Transverse colon (tissue), 4 donors: ENCODE data around the gene TMPRSS11E. TPM values are rescaled to one million over a fixed set of nuclear protein-coding genes. Genes with fewer than 3 reads are reported as not detected.

Experiments
- DNase-seq: peaks from one replicate; pipeline ENCODE4 v3.0.0-alpha.2; 2019
- H3K27ac ChIP-seq, 4 donors: fragments of 200-600 bp; sonication (generic); 2 replicates each; pipeline ENCODE4 v1.5.1; 2016 to 2018; ENCODE audit warnings: inconsistent platforms in 4 of 4
- H3K27me3 ChIP-seq: fragments of 200-600 bp; sonication (generic); 2 replicates; pipeline ENCODE4 v1.5.1; 2017; ENCODE audit warnings: inconsistent platforms
- H3K36me3 ChIP-seq, 4 donors: fragments of 200-600 bp; sonication (generic); 2 replicates each; pipeline ENCODE4 v1.5.1; 2017 to 2019; ENCODE audit warnings: inconsistent platforms in 4 of 4
- H3K4me1 ChIP-seq, 4 donors: fragments of 200-600 bp; sonication (generic); 2 replicates each; pipeline ENCODE4 v1.5.1; 2017 to 2020; ENCODE audit warnings: inconsistent platforms in 4 of 4
- H3K4me3 ChIP-seq, 4 donors: fragments of 200-600 bp; sonication (generic); 1 replicate in 1 of 4; 2 replicates in 3 of 4; pipeline versions ENCODE4 v1.5.1 to v1.6.1; 2017 to 2019; ENCODE audit warnings: inconsistent platforms in 4 of 4
- H3K9me3 ChIP-seq, 2 donors: fragments of 200-600 bp; sonication (generic); 2 replicates each; pipeline ENCODE4 v1.5.1; 2017 to 2019; ENCODE audit warnings: inconsistent platforms in 2 of 2
- CTCF ChIP-seq, 5 experiments: fragments of 200-600 bp in 3 of 5; fragments of 450-650 bp in 2 of 5; sonication (generic) in 3 of 5; IDR thresholded peaks; 1 replicate in 2 of 5; 2 replicates in 3 of 5; pipeline ENCODE4 v1.5.1; 2016 to 2017; ENCODE audit warnings: antibody characterized with exemption in 5 of 5, inconsistent platforms in 3 of 5, mild to moderate bottlenecking in 2 of 5, moderate library complexity in 1 of 5
- EP300 ChIP-seq: sonication (generic); formaldehyde crosslinking; IDR thresholded peaks from one replicate; pipeline ENCODE4 v1.6.1; 2017; ENCODE audit warnings: antibody characterized with exemption, low read depth
- POLR2A ChIP-seq: fragments of 450-650 bp; IDR thresholded peaks from one replicate; pipeline ENCODE4 v1.6.1; 2016; ENCODE audit warnings: antibody characterized with exemption, mild to moderate bottlenecking, moderate library complexity
- POLR2AphosphoS5 ChIP-seq, 3 donors: sonication (generic); formaldehyde crosslinking; IDR thresholded peaks; one replicate each; pipeline ENCODE4 v1.6.1; 2016; ENCODE audit warnings: antibody characterized with exemption in 3 of 3
- WGBS, 2 donors: methylation state at CpG; one replicate each; pipeline ENCODE4 v1.1.5; 2018; ENCODE audit warnings: low coverage in 1 of 2; 5-methylcytosine and 5-hydroxymethylcytosine counted together
- in situ Hi-C, 4 donors: fragments of 200-750 bp; cut with MboI; loops; one replicate each; pipeline versions ENCODE4 v1.15.0 to v1.15.1; 2017; ENCODE audit warnings: low sequenced_read_pairs in 3 of 4, low pct_ligation_motif_present in 1 of 4, low pct_unique_long_range_greater_than_20kb in 1 of 4
- intact Hi-C: fragments of 100-400 bp; cut with DNase I; formaldehyde crosslinking; loops from one replicate; pipeline ENCODE4 v1.15.1; 2023; ENCODE audit warnings: low total_unique reads
- total RNA-seq, 4 donors: library from RNA; depleted of rRNA; stranded (reverse); fragments of >200 nt; gene quantifications; one replicate each; pipeline ENCODE4 v1.1.0, GENCODE V29; 2016

TMPRSS11E gene
- total RNA-seq, 4 donors from 2014 or later = not detected

- no peak overlapping the region for H3K27ac ChIP-seq
- H3K36me3 ChIP-seq = no peaks in the 10 kb centered on the region
- H3K4me3 ChIP-seq = no peak overlapping the region
- H3K27me3 ChIP-seq = no peaks in the 10 kb centered on the region
- intact Hi-C loops (no loop called here), in situ Hi-C loops (no loop called here)
- no peaks in the 10 kb centered on the region for H3K4me1 ChIP-seq
- no peaks in the 10 kb centered on the region for H3K9me3 ChIP-seq
- DNase-seq = no peak
- TF ChIP-seq EP300 = no peak
- TF ChIP-seq CTCF (IDR thresholded peaks at IDR 0.05) = no peak
- TF ChIP-seq POLR2A = no peak
- no peak for TF ChIP-seq POLR2AphosphoS5 (IDR thresholded peaks at IDR 0.05)
Observed at GRCh38 chr4:68451246-68452211, 4.3 kb downstream of the TMPRSS11E start.

DNA sequence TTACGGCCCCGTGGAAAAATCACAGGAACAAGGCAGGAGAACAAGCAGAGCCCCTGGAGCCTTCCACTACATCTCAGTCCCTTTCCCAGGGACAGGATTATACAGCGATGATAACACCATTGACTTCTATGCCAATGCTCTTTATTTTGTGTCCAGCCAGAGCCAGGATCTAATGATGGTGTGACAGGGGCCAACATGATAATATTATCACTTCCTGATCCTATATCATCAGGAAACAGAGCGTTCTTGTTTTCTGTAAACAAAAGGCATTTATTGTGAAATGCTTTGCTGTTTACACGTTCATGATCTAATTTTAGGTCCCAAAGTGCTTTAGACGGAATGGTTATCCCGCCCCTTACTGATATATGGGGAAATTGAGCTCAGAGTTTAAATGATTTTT, 12.8 kb downstream of the TMPRSS11E start:
- Histone ChIP-seq H3K27ac (no peak overlapping the region), H3K27me3 (no peaks in the 10 kb centered on the region), H3K4me3 (no peak overlapping the region), H3K9me3 (no peaks in the 10 kb centered on the region), H3K36me3 (no peaks in the 10 kb centered on the region), H3K4me1 (peaks cover 0 to 4% (median 0%) of the 10 kb centered on the region in 4 donors)
- 62 to 77% methylated on average over 7 of the region's 7 CpGs for WGBS, 2 donors
- DNase-seq = no peak
- in situ Hi-C loops (no loop called here), intact Hi-C loops (no loop called here)
- TF ChIP-seq POLR2AphosphoS5 (IDR thresholded peaks at IDR 0.05) (no peak), EP300 (no peak), POLR2A (no peak), CTCF (IDR thresholded peaks at IDR 0.05) (no peak)

DNA sequence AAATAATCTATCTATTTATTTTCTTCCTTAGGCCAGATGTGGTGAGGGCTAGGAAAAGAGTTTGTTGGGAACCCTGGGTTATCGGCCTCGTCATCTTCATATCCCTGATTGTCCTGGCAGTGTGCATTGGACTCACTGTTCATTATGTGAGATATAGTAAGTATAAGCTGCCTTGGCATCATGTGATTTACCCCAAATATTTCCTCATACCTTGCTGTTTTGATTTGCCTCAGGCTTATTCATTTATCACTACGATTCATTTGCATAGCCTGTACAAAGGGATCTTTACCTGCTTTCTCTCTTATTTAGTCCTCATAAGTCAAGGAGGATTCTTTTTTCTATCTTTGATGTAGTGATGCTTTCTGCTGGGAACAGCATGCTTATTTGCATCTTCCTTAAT, 14.5 kb downstream of the TMPRSS11E start:
- intact Hi-C loops = no loop called here

More for the DNA sequence above, 14.5 kb downstream of the TMPRSS11E start:
- peaks cover 0 to 4% (median 0%) of the 10 kb centered on the region in 4 donors for H3K4me1 ChIP-seq
- no peaks in the 10 kb centered on the region for H3K9me3 ChIP-seq
- H3K27ac ChIP-seq = no peak overlapping the region
- H3K36me3 ChIP-seq = no peaks in the 10 kb centered on the region
- DNase-seq = no peak
- no peaks in the 10 kb centered on the region for H3K27me3 ChIP-seq
- TF ChIP-seq EP300 (no peak), CTCF (IDR thresholded peaks at IDR 0.05) (no peak), POLR2A (no peak), POLR2AphosphoS5 (IDR thresholded peaks at IDR 0.05) (no peak)
- in situ Hi-C loops = no loop called here
- H3K4me3 ChIP-seq = no peak overlapping the region
- WGBS, 2 donors = 87% methylated on average over 3 of the region's 3 CpGs
